Adipocyte (in vitro differentiated cells): ENCODE results near the gene NRP2.
A peak's percentile ranks its signal among the peaks of the same experiment; 100 is the strongest.

ENCODE experiments used
- DNase-seq: peaks from one replicate; pipeline ENCODE4 v3.0.0-alpha.2; 2015; ENCODE audit warnings: low read depth
- H3K27me3 ChIP-seq: replicated peaks from 2 replicates; pipeline ENCODE4 v1.7.0; 2013; ENCODE audit warnings: mild to moderate bottlenecking, low read length, moderate library complexity; ENCODE audit not compliant: control insufficient read depth, insufficient read depth
- H3K36me3 ChIP-seq: 2 replicates; pipeline ENCODE4 v1.7.0; 2013; ENCODE audit warnings: low read length, mild to moderate bottlenecking, moderate library complexity; ENCODE audit not compliant: control insufficient read depth, insufficient read depth, severe bottlenecking
- H3K4me1 ChIP-seq: 2 replicates; pipeline ENCODE4 v1.7.0; 2013; ENCODE audit warnings: mild to moderate bottlenecking, low read length, moderate library complexity; ENCODE audit not compliant: control insufficient read depth, insufficient read depth
- H3K4me3 ChIP-seq: 2 replicates; pipeline ENCODE4 v1.7.0; 2013; ENCODE audit warnings: mild to moderate bottlenecking, low read length, moderate library complexity
- H3K9ac ChIP-seq: 2 replicates; pipeline ENCODE4 v1.7.0; 2013; ENCODE audit warnings: mild to moderate bottlenecking, low read length, moderate library complexity
- H3K9me3 ChIP-seq: 2 replicates; pipeline ENCODE4 v1.7.0; 2013; ENCODE audit warnings: mild to moderate bottlenecking, low read length, moderate library complexity; ENCODE audit not compliant: control insufficient read depth

The NRP2 gene

DNA sequence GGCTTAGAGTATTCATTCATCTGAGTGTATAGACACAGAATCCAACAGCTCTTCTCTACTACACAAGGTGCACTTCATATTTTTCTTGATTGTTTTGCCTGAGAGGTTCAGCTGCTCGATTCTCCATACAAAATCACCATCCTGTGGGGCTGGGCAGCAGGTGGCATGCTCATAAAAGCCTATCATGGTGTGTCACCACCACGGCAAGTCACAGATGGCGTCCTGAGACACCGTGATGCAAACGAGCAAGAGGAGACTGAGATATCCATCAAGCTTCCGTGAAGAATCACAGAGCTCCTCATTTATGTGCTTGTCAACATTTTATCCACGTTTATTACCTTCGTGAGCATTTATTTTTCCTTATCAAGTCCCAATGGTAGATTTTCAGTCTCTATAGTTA lies 22.4 kb upstream of the NRP2 start:
- Histone ChIP-seq H3K9me3 (no peaks in the 10 kb centered on the region), H3K9ac (peak overlapping the region; percentile 27), H3K4me3 (peak overlapping the region; percentile 41), H3K4me1 (peaks cover 56% of the 10 kb centered on the region), H3K36me3 (no peaks in the 10 kb centered on the region), H3K27me3 (no peaks in the 10 kb centered on the region)
- DNase-seq = no peak

DNA sequence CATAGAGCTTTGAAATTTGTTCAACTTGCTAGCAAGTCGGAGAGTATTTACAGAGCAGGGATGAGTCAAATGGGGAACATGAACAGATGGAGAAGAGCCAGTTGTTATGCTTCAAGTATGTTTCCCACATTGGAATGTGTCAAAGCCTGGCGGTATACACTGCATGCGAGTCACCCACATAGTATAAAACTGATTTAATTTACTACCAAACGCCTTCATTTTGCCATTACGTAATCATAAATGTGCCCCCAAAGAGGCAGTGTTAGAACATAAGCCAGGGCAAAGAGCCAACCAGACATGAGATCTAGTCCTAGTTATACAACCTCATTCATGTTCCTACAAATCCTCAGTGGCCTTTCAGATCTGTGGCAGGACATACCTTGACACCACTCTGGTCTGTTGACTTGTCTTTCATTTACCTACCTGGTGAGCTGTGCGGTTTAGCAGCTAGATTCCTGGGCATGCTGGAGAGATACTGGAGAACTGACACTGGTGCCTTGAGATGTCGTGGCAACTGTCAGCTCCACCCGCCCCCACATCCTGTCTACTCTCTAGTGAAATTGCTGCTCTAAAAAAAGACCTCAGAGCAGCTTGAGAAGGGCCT lies 21.7 kb upstream of the NRP2 start:
- peak overlapping the region; percentile 41 for H3K4me3 ChIP-seq
- H3K4me1 ChIP-seq = peaks cover 49% of the 10 kb centered on the region
- no peaks in the 10 kb centered on the region for H3K36me3 ChIP-seq
- DNase-seq = peak; percentile 88
- H3K27me3 ChIP-seq = no peaks in the 10 kb centered on the region
- H3K9me3 ChIP-seq = no peaks in the 10 kb centered on the region
- peak overlapping the region; percentile 28 for H3K9ac ChIP-seq

DNA sequence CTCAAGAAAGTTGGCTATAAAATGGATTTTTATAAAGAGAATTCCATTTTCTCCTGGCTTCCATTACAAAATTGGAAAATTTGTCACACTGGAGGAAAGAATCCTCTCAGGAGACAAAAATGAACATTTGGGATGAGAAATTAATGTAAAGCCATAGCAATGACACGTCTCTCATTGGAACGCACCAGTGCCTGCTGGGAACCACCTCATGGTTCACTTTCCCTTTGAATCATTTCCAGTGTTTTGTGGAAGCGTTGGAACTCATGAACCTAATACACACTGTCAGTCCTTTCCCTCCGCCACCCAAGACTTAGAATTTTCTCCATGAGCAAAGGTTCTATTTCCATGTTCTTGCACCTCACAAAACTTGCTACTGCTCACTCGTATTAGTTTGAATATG lies 21.0 kb upstream of the NRP2 start:
- no peaks in the 10 kb centered on the region for H3K9me3 ChIP-seq
- H3K9ac ChIP-seq = peak overlapping the region; percentile 28
- H3K4me3 ChIP-seq = peak overlapping the region; percentile 41
- no peak for DNase-seq
- H3K27me3 ChIP-seq = no peaks in the 10 kb centered on the region
- H3K36me3 ChIP-seq = no peaks in the 10 kb centered on the region
- H3K4me1 ChIP-seq = peaks cover 43% of the 10 kb centered on the region

DNA sequence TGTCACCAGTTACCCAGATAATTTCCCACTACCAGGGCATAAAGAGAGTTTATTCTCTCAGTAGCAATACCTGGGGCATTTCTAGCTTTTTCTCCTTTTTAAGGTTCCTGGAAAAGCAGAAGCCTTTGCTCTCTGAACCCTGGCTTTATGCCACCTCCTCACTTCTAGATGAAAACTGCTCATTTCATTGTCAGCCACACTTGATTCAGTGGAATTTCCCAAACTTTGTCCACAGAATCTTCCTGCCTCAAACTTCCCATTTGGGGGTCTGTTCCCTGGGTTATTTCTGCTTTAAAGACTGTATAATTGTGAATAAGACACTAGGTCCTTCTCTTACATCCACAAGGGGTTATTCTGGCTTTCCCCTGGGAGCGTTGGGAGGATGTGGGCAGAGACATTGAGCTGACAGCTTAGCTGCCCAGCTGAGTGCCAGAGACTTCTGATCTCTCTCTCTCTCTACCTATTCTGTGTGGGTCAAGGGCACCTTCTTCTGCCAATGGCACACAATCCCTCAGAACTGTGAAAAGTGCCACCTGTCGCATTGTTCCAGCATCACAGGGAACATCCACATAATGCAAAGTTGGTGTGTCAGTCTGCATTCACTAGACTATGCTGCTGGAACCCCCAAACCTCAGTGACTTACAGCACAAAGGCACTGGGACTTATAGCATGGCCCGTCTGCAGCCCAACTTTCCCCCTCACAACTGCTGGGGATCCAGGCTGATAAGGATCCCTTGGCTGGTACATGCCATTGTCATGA lies 19.9 kb upstream of the NRP2 start:
- H3K9me3 ChIP-seq = no peaks in the 10 kb centered on the region
- peaks cover 32% of the 10 kb centered on the region for H3K4me1 ChIP-seq
- H3K4me3 ChIP-seq = no peak overlapping the region
- H3K36me3 ChIP-seq = no peaks in the 10 kb centered on the region
- H3K9ac ChIP-seq = no peak overlapping the region
- no peaks in the 10 kb centered on the region for H3K27me3 ChIP-seq
- DNase-seq = no peak

DNA sequence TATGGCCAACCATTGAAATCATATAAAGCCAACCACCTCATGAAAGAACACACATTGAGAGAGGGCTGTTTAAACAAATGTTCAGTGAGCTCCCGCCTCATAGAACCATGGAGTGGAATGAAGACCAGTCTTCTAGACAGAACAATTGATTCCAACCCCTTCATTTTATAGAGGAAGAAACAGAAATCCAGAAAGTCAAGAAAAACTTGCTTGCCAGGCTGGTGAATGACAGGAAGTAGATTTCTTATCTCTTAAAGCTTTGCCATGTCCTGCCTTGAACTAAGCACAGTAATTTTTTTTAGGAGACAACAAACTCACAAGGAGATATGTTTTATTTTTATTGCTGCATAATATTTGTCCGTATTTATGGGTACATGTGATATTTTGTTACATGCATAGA lies 16.5 kb upstream of the NRP2 start:
- no peak for DNase-seq
- H3K9ac ChIP-seq = no peak overlapping the region
- H3K4me1 ChIP-seq = peaks cover 4% of the 10 kb centered on the region
- no peak overlapping the region for H3K4me3 ChIP-seq
- no peaks in the 10 kb centered on the region for H3K36me3 ChIP-seq
- H3K9me3 ChIP-seq = no peaks in the 10 kb centered on the region
- no peaks in the 10 kb centered on the region for H3K27me3 ChIP-seq

DNA sequence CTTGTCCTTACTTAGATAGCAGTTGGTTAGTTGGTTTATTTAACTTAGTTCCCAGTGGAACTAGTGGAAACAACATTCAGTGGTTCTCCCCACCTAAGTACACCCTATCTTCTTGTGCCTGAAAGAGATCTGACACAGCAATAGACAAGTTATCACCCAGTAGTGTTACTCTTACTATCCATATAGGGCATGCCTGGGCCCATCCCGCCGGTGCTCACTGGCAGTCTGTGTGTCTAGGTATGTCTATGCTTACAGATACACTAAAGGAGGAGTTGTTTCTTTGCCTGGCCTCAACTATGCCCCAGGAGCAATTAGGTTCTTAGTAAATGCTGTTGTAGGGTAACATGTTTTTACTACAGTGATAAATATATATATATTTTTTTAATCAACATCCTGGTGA lies 12.0 kb upstream of the NRP2 start:
- Histone ChIP-seq H3K36me3 (no peaks in the 10 kb centered on the region), H3K27me3 (no peaks in the 10 kb centered on the region), H3K4me1 (no peaks in the 10 kb centered on the region), H3K9ac (no peak overlapping the region), H3K4me3 (no peak overlapping the region), H3K9me3 (no peaks in the 10 kb centered on the region)
- DNase-seq = no peak

DNA sequence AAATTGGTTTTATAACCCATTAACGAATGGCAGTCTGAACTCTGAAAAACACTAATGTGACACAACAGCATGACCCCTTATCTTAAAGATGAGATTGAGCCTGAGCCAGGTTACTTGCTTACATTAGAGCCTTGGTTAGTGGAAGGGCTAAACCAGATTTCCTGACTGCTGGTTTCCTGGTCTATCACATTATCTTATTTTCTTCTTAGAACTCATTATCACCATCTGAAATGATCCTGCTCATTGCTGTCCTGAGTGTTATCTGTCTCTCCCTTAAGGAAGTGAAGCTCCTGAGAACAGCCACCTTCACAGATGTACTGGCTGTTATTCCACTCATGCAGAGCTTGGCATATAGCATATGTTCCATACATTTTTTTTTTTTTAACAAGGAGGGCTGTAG lies 9.0 kb upstream of the NRP2 start:
- peaks cover 4% of the 10 kb centered on the region for H3K4me1 ChIP-seq
- no peak for DNase-seq
- H3K9me3 ChIP-seq = no peaks in the 10 kb centered on the region
- no peak overlapping the region for H3K4me3 ChIP-seq
- H3K27me3 ChIP-seq = no peaks in the 10 kb centered on the region
- no peak overlapping the region for H3K9ac ChIP-seq
- no peaks in the 10 kb centered on the region for H3K36me3 ChIP-seq

DNA sequence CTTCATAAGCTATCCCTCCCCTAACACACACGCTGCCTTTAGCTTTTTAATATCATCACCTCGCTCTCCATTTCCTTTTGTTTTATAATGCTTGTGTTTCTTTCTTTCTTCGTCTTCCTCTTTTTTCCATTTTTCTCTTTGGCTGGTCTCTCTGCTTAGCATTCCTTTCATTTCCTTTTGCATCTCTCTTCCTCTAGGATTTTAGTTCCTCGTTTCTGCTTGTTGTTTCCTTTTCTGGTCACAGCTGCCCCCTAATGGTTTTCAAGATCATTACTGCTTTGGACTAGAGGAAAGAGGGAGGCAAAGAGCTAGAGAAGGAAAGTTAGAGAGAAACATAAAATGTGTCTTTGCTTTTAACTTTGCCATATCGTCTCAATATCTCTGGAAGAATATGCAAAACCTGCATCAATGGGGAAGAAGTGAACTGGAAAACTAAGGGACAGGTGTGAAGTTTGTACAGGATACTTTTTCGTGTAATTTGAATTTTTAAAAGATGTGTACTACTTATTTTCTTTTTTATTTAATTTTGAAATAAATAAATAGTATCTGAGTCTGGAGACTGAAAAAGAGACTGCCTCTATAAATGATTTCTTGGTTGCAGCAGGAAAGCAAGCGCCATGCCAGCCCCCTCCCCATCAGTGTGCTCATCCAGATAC lies 6.3 kb upstream of the NRP2 start:
- H3K36me3 ChIP-seq = no peaks in the 10 kb centered on the region
- H3K4me3 ChIP-seq = no peak overlapping the region
- H3K9me3 ChIP-seq = no peaks in the 10 kb centered on the region
- H3K9ac ChIP-seq = peak overlapping the region; percentile 70
- no peaks in the 10 kb centered on the region for H3K27me3 ChIP-seq
- peak; percentile 89 for DNase-seq
- H3K4me1 ChIP-seq = peaks cover 11% of the 10 kb centered on the region

DNA sequence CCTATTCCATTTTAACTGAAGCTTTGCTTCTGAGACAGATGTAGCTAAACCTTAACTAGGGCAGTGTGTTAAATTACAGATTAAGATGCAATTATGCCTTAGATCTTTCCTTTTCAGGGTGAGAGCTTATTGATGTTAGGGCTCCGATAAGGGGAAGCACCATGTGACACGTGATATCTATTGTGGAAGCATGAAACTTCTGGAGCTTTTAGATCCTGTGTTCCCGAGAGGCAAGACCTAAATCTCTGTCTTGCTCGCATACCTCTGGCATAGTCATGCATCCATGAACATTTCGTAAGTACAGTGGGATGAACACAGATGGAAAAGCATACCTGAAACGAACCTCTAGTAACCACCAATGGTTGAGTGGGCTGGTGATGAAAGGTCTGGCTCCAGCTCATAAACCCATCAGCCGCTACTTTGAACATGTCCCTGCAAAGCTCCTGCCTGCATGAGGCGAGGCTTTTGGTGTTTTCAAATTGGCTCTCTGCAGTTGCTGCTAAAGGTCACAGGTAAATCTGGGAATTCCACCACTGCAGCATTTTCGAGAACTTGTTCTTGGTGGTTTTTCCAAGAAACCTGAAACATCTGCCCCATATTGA lies 3.7 kb upstream of the NRP2 start:
- no peak overlapping the region for H3K9ac ChIP-seq
- peaks cover 17% of the 10 kb centered on the region for H3K4me1 ChIP-seq
- H3K9me3 ChIP-seq = no peaks in the 10 kb centered on the region
- no peaks in the 10 kb centered on the region for H3K36me3 ChIP-seq
- no peaks in the 10 kb centered on the region for H3K27me3 ChIP-seq
- no peak for DNase-seq
- no peak overlapping the region for H3K4me3 ChIP-seq

DNA sequence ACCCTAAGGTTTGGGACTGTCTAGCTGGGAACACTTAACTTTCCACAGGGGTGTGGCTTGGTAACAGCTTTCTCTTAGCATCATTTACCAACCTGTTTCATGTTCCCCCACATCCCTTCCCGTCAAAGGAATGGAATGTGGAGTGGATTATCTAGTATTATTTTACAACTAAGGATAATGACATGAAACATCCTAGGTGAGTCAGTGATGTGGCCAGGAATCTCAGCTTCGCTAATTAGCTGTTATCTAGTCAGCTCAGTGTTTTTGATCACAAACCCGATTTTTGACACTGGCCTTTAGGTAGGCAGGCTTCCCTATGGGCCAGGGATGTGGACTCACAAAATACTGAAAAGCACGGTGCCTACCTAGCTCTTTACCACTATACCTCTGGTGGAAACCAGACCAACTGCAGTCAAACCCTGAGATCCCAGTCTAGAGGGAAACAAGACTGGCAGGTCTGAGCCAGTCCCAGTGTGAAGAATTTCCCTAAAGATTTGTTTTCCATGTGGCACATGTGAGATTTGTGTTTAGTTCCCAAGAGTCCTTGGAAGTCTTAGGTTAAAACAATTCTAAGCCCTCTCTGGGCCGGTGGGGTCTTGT lies 2.8 kb upstream of the NRP2 start:
- peaks cover 25% of the 10 kb centered on the region for H3K4me1 ChIP-seq

DNA sequence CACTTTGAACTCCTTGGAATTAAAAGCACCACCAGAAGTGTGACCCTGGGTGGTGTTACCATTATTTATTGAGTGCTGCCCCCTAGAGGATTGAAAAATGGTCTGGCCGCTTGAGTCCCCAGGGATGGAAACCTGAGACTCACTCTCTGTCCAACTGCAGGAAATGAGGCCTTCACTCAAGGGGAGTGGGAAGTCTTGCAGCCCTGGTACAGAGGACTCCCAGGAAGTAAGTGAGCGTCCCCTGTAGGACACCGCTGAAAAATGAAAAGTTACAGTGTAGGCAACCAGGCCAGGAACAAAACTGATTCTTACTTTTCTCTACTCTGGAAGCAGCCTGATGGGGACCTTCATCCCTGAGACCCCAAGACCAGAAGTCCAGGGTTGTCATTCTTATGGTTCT lies 2.2 kb upstream of the NRP2 start:
- Histone ChIP-seq H3K9me3 (no peaks in the 10 kb centered on the region), H3K9ac (peak overlapping the region; percentile 14), H3K4me3 (no peak overlapping the region), H3K36me3 (no peaks in the 10 kb centered on the region), H3K27me3 (no peaks in the 10 kb centered on the region), H3K4me1 (peaks cover 30% of the 10 kb centered on the region)
- peak; percentile 90 for DNase-seq

More for the DNA sequence above, 2.8 kb upstream of the NRP2 start:
- no peaks in the 10 kb centered on the region for H3K27me3 ChIP-seq
- no peak overlapping the region for H3K9ac ChIP-seq
- no peak overlapping the region for H3K4me3 ChIP-seq
- H3K9me3 ChIP-seq = no peaks in the 10 kb centered on the region
- no peaks in the 10 kb centered on the region for H3K36me3 ChIP-seq
- DNase-seq = no peak
